HuH-7.5 (cell line): ENCODE measurements around the gene SEC14L3.

Experiments used
- DNase-seq: peaks from one replicate; pipeline ENCODE4 v3.0.0; 2011; ENCODE audit warnings: low spot score

The SEC14L3 gene

DNA sequence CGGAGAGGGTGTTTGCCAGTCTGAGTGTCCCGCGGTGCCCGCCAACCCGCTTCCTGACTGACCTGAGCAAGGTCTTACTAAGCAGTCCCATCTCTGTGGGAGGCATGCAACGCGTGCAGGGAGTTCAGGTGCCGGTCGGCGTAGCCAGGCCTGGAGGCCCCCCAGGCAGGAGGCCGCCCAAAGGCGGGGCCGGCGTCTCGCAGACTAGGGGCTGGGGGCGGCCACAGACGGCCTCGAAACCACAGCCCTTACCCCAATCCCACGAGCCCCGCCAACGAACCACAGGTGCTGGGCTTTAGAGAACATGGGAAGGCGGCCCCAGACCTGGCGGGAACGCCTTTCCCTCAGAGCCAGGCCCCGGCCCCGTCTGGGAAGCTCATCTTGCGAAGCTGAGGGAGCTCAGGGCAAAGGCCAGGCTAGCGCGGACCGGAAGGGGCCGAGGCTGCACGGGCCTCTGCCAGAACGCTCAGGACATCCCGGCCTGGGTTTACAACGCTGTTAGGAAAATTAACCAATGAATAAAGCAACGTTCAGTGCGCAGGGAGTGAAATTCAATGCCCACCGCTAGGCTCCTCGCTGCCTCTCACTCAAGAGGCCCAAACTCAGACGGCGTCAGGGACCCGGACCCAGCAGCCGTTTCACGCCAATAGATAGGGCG is 48.4 kb downstream of the SEC14L3 start:
- DNase-seq: no peak

DNA sequence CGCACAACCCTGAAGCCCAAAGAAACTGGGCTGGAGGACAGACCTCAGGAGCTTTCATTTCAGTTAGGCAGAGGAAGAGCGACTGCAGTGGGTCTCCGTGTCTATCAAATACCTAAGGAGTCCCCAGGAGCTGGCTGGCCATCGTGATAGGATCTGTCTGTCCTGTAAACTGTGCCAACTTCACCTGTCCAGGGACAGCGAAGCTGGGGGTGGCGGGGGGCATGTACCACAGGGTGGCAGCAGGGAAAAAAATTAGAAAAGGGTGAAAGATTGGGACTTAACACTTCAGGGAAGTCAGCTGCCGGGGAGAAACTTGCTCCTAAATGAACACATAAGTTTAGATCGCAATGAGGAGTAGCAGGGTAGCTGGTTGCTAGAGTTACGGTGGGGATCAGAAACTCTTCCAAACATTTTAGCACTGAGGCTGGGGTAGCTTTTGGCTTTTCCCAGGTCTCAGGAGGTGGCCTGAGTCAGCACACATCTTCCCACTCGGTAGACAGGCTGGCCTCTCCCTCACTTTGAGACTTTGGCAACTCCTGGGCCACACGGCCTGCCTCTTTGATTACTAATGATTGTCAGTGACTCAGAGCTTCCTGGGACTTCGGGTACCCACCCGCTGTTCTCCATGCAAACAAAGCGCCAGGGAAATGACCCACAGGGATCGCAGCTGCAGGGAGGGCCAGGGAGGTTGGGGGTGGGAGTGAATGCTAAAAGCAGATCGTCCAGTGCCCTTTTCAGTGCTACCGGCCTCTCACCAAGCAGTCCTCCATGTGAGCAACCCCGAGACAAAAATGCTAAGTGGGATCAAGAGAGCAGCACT is 49.1 kb downstream of the SEC14L3 start:
- no peak for DNase-seq

DNA sequence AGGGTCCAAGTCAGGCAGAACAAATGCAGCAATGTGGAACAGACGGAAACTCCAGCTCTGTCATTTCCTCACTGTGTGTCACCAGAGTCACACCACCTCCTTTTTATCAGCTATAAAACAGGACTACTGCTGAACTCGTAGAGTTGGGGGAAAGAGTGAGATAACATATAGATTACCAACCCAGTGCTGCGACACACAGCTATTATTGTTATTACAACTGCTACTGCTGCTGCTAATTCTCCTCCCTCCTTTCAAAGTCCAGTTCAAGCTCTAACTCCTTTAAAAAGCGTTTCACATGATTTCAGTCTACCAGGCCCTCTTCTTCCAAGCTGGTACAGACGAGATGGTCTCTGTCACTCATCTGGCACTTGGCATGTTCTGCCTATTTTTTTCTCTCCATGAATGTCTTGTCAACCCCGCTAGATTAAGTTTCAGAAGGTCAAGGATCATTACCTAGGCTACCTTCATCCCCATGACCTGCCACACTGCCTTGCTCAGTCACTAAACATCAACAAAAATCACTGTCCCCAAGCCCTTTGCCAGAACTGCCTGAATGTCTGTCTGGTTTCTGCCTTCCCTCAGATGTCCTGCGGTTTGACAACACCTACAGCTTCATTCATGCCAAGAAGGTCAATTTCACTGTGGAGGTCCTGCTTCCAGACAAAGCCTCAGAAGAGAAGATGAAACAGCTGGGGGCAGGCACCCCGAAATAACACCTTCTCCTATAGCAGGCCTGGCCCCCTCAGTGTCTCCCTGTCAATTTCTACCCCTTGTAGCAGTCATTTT is 49.9 kb downstream of the SEC14L3 start:
- no peak for DNase-seq

- DNase-seq: no peak
Observed at GRCh38 chr22:30420347-30421125, 51.3 kb downstream of the SEC14L3 start.

GRCh38 chr22:30416837-30417236 is 55.0 kb downstream of the SEC14L3 start:
- DNase-seq: no peak

- DNase-seq: no peak
Observed at GRCh38 chr22:30416403-30416802, 55.4 kb downstream of the SEC14L3 start.

GRCh38 chr22:30414525-30415047 is 57.2 kb downstream of the SEC14L3 start:
- no peak for DNase-seq

DNA sequence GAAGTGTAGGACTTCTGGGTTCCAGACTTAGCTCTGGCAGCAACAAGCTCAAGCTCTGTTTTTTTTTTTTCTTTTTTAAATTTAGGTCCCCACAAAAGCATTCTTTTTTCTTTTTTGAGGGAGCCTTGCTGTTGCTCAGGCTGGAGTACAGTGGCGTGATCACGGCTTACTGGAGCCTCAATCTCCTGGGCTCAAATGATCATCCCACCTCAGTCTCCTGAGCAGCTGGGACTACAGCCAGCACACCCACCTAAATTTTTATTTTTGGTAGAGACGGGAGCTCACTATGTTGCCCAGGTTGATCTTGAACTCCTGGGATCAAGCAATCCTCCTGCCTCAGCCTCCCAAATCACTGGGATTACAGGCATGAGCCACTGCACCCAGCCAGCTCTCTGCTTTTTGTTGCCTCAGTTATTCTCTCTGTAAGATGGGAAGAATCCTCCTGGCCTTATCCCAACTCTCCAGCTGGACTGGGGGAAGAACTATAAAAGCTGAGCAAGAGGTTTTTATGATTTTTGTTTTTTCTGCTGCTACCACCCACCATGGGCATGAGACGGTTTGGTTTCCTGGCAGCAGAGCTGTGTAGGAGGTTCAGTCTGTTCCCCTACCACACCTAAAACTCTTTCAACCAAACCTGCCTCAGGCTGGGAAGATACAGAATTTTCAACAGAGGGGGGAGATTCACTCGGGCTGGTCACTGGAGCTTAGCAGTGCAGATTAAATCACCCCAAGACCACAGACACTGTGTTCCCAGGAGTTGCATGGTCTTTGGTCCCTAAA is 57.9 kb downstream of the SEC14L3 start:
- DNase-seq: no peak

- DNase-seq: no peak
Observed at GRCh38 chr22:30413001-30413400, 58.8 kb downstream of the SEC14L3 start.

DNA sequence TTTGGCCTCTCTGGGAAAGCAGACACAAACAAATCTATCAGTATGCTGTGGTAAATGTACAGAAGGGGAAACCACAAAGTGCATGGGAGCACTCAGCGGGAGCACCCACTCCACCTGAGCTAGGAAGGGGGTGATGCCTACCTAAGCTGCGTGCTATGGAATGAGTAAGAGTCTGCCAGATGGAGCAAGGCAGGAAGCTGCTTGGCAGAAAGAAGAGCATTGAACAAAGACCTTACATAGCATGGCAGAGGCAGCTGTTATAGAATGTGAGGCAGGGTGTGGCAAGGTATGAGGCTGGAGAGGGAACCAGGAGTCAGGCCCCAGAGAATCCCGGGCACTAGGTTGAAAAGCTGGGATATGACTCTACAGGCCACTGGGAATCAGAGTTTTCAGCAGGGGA is 60.0 kb downstream of the SEC14L3 start:
- DNase-seq: no peak
